Measurements from ENCODE around the gene RABAC1. TPM values are rescaled to one million over a fixed set of nuclear protein-coding genes. Genes with fewer than 3 reads are reported as not detected.

Gene RABAC1
- total RNA-seq, 1 donor from 2014 or later = 146 TPM

GRCh38 chr19:41997121-41997850 is 38.2 kb upstream of the RABAC1 start:
- no peak for TF ChIP-seq CTCF (IDR thresholded peaks at IDR 0.05; ENCODE audit: unreplicated experiment)
- peak; percentile 74 for DNase-seq (ENCODE audit: low spot score)
- no peak overlapping the region for H3K27ac Mint-ChIP-seq (ENCODE audit: unreplicated experiment)

GRCh38 chr19:41995959-41996797 is 37.1 kb upstream of the RABAC1 start:
- Mint-ChIP-seq H3K27ac (ENCODE audit: unreplicated experiment) (no peak overlapping the region), H3K4me1 (ENCODE audit: unreplicated experiment) (peaks cover 22% of the 10 kb centered on the region), H3K4me3 (ENCODE audit: unreplicated experiment) (peak overlapping the region; percentile 24), H3K36me3 (ENCODE audit: low read depth, unreplicated experiment) (peaks cover 19% of the 10 kb centered on the region), H3K27me3 (ENCODE audit: unreplicated experiment) (peaks cover 36% of the 10 kb centered on the region), H3K9me3 (ENCODE audit: unreplicated experiment) (peaks cover 4% of the 10 kb centered on the region)
- TF ChIP-seq CTCF (IDR thresholded peaks at IDR 0.05; ENCODE audit: unreplicated experiment) = no peak
- DNase-seq (ENCODE audit: low spot score) = no peak

More at GRCh38 chr19:41997121-41997850, 38.2 kb upstream of the RABAC1 start:
- H3K4me3 Mint-ChIP-seq (ENCODE audit: unreplicated experiment) = no peak overlapping the region
- H3K36me3 Mint-ChIP-seq (ENCODE audit: low read depth, unreplicated experiment) = peaks cover 19% of the 10 kb centered on the region
- peaks cover 4% of the 10 kb centered on the region for H3K9me3 Mint-ChIP-seq (ENCODE audit: unreplicated experiment)
- peaks cover 41% of the 10 kb centered on the region for H3K27me3 Mint-ChIP-seq (ENCODE audit: unreplicated experiment)
- peaks cover 22% of the 10 kb centered on the region for H3K4me1 Mint-ChIP-seq (ENCODE audit: unreplicated experiment)

- no peak for TF ChIP-seq CTCF (IDR thresholded peaks at IDR 0.05; ENCODE audit: unreplicated experiment)
- Mint-ChIP-seq H3K4me1 (ENCODE audit: unreplicated experiment) (peaks cover 22% of the 10 kb centered on the region), H3K9me3 (ENCODE audit: unreplicated experiment) (peaks cover 4% of the 10 kb centered on the region), H3K36me3 (ENCODE audit: low read depth, unreplicated experiment) (peaks cover 19% of the 10 kb centered on the region), H3K4me3 (ENCODE audit: unreplicated experiment) (peak overlapping the region; percentile 6), H3K27me3 (ENCODE audit: unreplicated experiment) (peaks cover 28% of the 10 kb centered on the region), H3K27ac (ENCODE audit: unreplicated experiment) (peak overlapping the region; percentile 79)
- no peak for DNase-seq (ENCODE audit: low spot score)
These were observed 36.2 kb upstream of the RABAC1 start for GRCh38 chr19:41994994-41995958.

GRCh38 chr19:41994521-41994971 is 35.4 kb upstream of the RABAC1 start:
- Mint-ChIP-seq H3K27me3 (ENCODE audit: unreplicated experiment) (peaks cover 21% of the 10 kb centered on the region), H3K36me3 (ENCODE audit: low read depth, unreplicated experiment) (peaks cover 17% of the 10 kb centered on the region), H3K4me1 (ENCODE audit: unreplicated experiment) (peaks cover 20% of the 10 kb centered on the region), H3K27ac (ENCODE audit: unreplicated experiment) (no peak overlapping the region), H3K4me3 (ENCODE audit: unreplicated experiment) (peak overlapping the region; percentile 6), H3K9me3 (ENCODE audit: unreplicated experiment) (peaks cover 3% of the 10 kb centered on the region)
- DNase-seq (ENCODE audit: low spot score) = no peak
- TF ChIP-seq CTCF (IDR thresholded peaks at IDR 0.05; ENCODE audit: unreplicated experiment) = no peak

Measured in endothelial cell (in vitro differentiated cells).